HG03442 (cell line): ENCODE data around the gene OSGIN1.
"Not testable (repeated sequence)": the region's sequence is repeated elsewhere in the genome, so short reads cannot be mapped to it uniquely, and the experiment has no call there.

Experiments
- ATAC-seq: cut with Tn5 transposase; IDR thresholded peaks from one replicate; pipeline ENCODE4 v1.9.1; 2021; ENCODE audit warnings: mild to moderate bottlenecking, moderate library complexity; ENCODE audit not compliant: unreplicated experiment

The OSGIN1 gene

GRCh38 chr16:83940630-83941378 is 12.2 kb upstream of the OSGIN1 start:
- no peak for ATAC-seq

- ATAC-seq = not testable (repeated sequence)
Measured at GRCh38 chr16:83941546-83941945, 11.5 kb upstream of the OSGIN1 start.

GRCh38 chr16:83942074-83942473 is 11.0 kb upstream of the OSGIN1 start:
- ATAC-seq = no peak

- no peak for ATAC-seq
Measured at GRCh38 chr16:83942815-83943515, 10.1 kb upstream of the OSGIN1 start.

GRCh38 chr16:83943516-83944050 is 9.5 kb upstream of the OSGIN1 start:
- ATAC-seq = no peak

- ATAC-seq = no peak
Measured at GRCh38 chr16:83945587-83945986, 7.5 kb upstream of the OSGIN1 start.

- ATAC-seq = no peak
Measured at GRCh38 chr16:83946154-83946780, 6.8 kb upstream of the OSGIN1 start.

GRCh38 chr16:83946781-83947566 is 6.1 kb upstream of the OSGIN1 start:
- no peak for ATAC-seq

GRCh38 chr16:83947642-83948234 is 5.3 kb upstream of the OSGIN1 start:
- no peak for ATAC-seq

- no peak for ATAC-seq
Measured at GRCh38 chr16:83948914-83949723, 3.9 kb upstream of the OSGIN1 start.

GRCh38 chr16:83949724-83950001 is 3.4 kb upstream of the OSGIN1 start:
- ATAC-seq = no peak

GRCh38 chr16:83950862-83951399 is 2.1 kb upstream of the OSGIN1 start:
- not testable (repeated sequence) for ATAC-seq

GRCh38 chr16:83951544-83951943 is 1.5 kb upstream of the OSGIN1 start:
- no peak for ATAC-seq

GRCh38 chr16:83952587-83952939 is 477 bp upstream of the OSGIN1 start:
- no peak for ATAC-seq

- ATAC-seq = no peak
Measured at GRCh38 chr16:83953796-83954576, 946 bp downstream of the OSGIN1 start.

GRCh38 chr16:83954577-83955016 is 1.6 kb downstream of the OSGIN1 start:
- ATAC-seq = no peak

GRCh38 chr16:83955218-83956130 is 2.4 kb downstream of the OSGIN1 start:
- ATAC-seq = no peak
